Stimulated activated CD8-positive, alpha-beta memory T cell treated with anti-CD3 and anti-CD28 coated beads, Interleukin-12 subunit alpha, Interleukin-12 subunit beta, amount 100 ng/mL, for 24 hours (primary cell): Measurements from ENCODE around the gene SLC5A5.

Experiments
- DNase-seq: peaks from one replicate; pipeline ENCODE4 v3.0.0-alpha.2; 2020; ENCODE audit errors: extremely low read depth

SLC5A5 gene

GRCh38 chr19:17871878-17872250, at the start of gene SLC5A5:
TSS of gene SLC5A5 (plus strand) at chr19:17871945. CDS start at chr19:17872320, 375 bp downstream.
- no peak for DNase-seq

GRCh38 chr19:17824339-17824738, 47.4 kb upstream of the SLC5A5 start:
- no peak for DNase-seq

GRCh38 chr19:17826508-17827056, 45.2 kb upstream of the SLC5A5 start:
- DNase-seq, result no peak

- DNase-seq, result no peak
These were observed 41.7 kb upstream of the SLC5A5 start for GRCh38 chr19:17829855-17830566.

GRCh38 chr19:17830567-17831418, 41.0 kb upstream of the SLC5A5 start:
- DNase-seq, result no peak

GRCh38 chr19:17831419-17831888, 40.3 kb upstream of the SLC5A5 start:
- no peak for DNase-seq

GRCh38 chr19:17832443-17833208, 39.1 kb upstream of the SLC5A5 start:
- no peak for DNase-seq

GRCh38 chr19:17834350-17835181, 37.2 kb upstream of the SLC5A5 start:
- DNase-seq, result no peak

GRCh38 chr19:17835182-17836006, 36.4 kb upstream of the SLC5A5 start:
- no peak for DNase-seq

- no peak for DNase-seq
These were observed 35.2 kb upstream of the SLC5A5 start for GRCh38 chr19:17836530-17836929.

- DNase-seq, result no peak
These were observed 33.8 kb upstream of the SLC5A5 start for GRCh38 chr19:17837972-17838371.

- DNase-seq, result no peak
These were observed 31.7 kb upstream of the SLC5A5 start for GRCh38 chr19:17840019-17840418.

- DNase-seq, result no peak
These were observed 30.4 kb upstream of the SLC5A5 start for GRCh38 chr19:17841371-17841809.

- no peak for DNase-seq
These were observed 29.7 kb upstream of the SLC5A5 start for GRCh38 chr19:17841810-17842662.

- no peak for DNase-seq
These were observed 29.0 kb upstream of the SLC5A5 start for GRCh38 chr19:17842663-17843291.

GRCh38 chr19:17843292-17843827, 28.4 kb upstream of the SLC5A5 start:
- DNase-seq, result no peak

GRCh38 chr19:17843908-17844490, 27.7 kb upstream of the SLC5A5 start:
- no peak for DNase-seq

- DNase-seq, result no peak
These were observed 25.6 kb upstream of the SLC5A5 start for GRCh38 chr19:17846146-17846545.
